HG03039 (cell line): Measurements from ENCODE around the gene THSD7B.
"Not testable (repeated sequence)": the region's sequence is repeated elsewhere in the genome, so short reads cannot be mapped to it uniquely, and the experiment has no call there.

ENCODE experiments used
- ATAC-seq: cut with Tn5 transposase; IDR thresholded peaks from one replicate; pipeline ENCODE4 v1.9.1; 2021; ENCODE audit warnings: mild to moderate bottlenecking, moderate library complexity; ENCODE audit not compliant: unreplicated experiment

The THSD7B gene

DNA sequence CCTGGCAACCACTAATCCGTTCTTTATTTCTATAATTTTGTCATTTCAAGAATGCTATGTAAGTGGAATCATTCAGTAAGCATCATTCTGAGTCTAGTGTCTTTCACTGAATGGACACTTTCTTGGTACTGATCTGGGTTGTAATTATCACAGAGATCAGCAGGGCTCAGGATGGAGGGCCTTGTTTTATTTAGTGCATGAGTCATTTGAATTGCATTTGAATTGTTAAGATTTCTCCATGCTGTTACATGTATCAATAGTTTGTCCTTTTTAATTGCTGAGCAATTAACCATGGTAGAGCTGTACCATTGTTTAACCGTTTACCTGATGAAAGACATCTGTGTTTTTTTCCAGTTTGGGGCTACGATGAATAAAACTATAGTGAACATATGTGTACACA, 256.4 kb downstream of the THSD7B start:
- ATAC-seq: no peak

GRCh38 chr2:137023205-137023604, 257.9 kb downstream of the THSD7B start:
- no peak for ATAC-seq

DNA sequence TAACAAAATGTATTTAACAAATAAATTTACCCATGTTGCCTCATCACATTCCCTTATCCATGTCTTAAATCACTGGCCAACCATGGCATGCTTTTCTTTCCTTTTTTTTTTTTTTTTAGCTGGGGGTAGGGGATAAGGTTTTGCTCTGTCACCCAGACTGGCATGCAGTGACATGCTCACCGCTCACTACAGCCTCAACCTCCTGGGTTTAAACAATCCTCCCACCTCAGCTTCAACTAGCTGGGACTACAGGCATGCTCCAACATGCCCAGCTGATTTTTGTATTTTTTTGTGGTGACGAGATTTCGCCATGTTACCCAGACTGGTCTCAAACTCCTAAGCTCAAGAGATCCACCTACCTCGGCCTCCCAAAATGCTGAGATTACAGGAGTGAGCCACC, 266.4 kb downstream of the THSD7B start:
- no peak for ATAC-seq

- no peak for ATAC-seq
Measured at GRCh38 chr2:137036619-137037018, 271.3 kb downstream of the THSD7B start.

- no peak for ATAC-seq
Measured at GRCh38 chr2:137039482-137040152, 274.3 kb downstream of the THSD7B start.

GRCh38 chr2:137047369-137047768, 282.0 kb downstream of the THSD7B start:
- ATAC-seq: no peak

- ATAC-seq: no peak
Measured at GRCh38 chr2:137048455-137048854, 283.1 kb downstream of the THSD7B start.

GRCh38 chr2:137049518-137049917, 284.2 kb downstream of the THSD7B start:
- no peak for ATAC-seq

DNA sequence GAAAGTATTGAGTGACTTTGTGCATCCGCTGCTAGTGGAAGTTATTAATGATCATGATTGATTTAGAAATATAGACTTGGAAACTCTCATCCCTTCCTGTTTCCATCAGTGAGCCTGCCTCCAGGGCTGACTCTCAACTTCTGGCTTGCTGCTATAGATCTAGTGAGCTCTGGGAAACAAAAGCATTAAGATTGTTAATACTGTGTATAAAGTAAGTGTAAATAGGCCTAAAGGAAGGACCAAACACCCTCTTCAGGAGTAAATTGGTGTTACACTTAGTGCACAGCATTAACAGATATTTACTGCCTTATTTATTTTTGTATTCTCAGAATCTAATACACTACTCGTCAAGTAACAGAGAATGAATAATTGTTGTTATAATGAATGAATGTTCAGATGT, 285.6 kb downstream of the THSD7B start:
- no peak for ATAC-seq

GRCh38 chr2:137051778-137052398, 286.5 kb downstream of the THSD7B start:
- no peak for ATAC-seq

GRCh38 chr2:137056704-137057103, 291.4 kb downstream of the THSD7B start:
- no peak for ATAC-seq

- ATAC-seq: not testable (repeated sequence)
Measured at GRCh38 chr2:137076111-137076765, 310.9 kb downstream of the THSD7B start.

- no peak for ATAC-seq
Measured at GRCh38 chr2:137091704-137092103, 326.4 kb downstream of the THSD7B start.

DNA sequence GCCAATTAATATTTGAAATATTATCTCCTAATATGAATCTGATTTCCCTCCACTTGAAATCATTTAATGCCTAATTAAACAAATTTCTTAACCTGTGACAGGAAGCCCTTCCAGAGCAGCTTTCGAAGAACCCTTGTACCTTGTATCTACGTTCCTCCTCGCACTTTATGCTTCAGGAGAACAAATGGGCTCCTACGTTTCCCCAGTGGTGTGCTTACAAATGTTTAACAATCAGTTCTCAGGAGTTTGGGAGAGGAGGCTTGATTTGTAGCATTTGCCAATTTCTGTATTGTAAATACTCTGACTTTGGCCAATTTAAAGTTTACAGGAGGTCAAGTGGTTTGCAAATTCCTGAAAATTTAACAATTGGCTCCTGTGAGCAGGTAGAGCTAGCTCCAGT, 327.8 kb downstream of the THSD7B start:
- no peak for ATAC-seq

DNA sequence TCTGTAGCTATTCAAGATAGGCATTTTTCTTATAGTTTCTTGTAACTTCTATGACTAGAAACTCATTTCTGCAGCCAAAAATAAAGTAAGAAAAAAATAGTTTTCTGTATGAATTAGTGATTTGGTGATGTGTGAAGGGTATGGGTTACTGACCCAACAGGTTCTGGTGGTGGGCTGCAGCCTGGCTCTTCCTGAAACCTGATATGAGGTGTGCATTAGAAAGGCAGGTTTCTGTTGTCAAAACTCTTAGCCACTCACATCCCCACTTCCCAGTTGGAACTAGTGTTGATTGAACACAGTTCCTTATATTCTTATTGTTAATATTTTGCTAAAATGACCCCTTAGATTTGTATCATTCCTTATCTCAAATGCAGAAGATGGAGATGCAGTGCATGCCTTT, 330.8 kb downstream of the THSD7B start:
- ATAC-seq: no peak

DNA sequence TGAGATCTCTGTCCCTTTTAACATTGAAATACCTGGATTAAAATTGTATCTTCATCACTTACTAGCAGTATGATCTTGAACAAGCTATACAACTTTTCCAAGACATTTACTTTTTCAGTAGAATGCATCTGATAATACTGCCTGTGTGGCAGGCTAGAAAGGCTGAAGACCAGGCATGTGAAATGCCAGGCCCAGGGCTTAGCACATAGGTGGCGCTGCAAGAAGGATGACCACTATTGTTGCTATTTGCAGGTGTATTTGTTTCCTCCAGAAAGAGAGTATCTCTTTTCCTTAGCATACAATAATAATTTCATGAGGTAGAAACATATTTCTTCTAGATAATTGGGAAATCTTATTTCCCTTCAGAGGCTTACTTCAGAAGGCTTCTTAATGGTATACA, 331.3 kb downstream of the THSD7B start:
- ATAC-seq: no peak

GRCh38 chr2:137101814-137102213, 336.5 kb downstream of the THSD7B start:
- not testable (repeated sequence) for ATAC-seq

- ATAC-seq: no peak
Measured at GRCh38 chr2:137107904-137108303, 342.6 kb downstream of the THSD7B start.

DNA sequence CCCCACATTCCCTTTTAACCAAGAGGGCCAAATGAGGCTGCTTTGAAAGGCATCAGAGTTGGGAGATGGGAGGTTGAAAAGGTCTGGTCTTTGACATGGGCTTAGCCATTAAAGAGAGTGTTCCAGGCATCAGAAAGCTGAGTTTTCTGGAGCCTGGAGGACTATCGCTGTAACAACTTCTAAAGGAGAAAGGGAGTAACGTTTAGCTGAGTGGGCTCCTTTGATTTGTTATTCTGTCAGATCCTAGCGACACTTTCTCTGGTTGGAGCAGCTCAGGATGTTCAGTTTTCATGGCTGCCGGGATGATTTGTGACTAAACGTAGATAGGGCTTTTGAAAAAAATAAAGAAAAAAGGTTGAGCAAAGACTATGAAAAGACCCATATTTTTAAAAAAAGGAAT, 346.6 kb downstream of the THSD7B start:
- ATAC-seq: no peak

DNA sequence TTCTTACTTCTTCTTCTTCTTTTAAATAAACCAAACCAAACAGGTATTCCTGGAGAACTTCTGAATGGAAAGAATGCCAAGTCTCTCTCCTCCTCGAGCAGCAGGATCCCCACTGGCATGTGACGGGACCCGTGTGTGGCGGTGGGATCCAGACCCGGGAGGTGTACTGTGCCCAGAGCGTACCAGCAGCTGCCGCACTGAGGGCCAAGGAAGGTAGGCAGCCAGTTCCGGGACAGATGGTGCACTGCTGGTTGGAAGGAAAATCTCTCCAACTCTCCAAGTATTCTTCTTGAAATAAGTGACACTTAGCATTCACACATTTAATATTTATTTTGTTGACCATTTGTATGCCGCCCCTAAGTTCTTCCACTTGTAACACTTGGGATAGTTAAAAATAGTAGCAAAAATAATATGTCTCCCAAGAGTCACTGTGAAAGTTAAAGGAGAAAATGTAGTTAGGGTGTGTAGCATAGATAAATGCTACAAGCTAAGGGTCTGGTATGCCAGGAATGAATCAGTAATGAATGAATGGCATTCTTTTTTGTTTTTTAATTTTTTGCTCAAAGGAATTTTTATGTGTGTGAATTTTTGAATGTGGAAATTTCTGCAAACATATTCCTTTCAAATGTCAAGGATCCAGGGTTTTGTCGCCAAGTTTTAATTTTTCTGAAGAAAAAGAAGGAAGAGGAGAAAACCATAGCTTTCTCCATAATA, 349.9 kb downstream of the THSD7B start:
- no peak for ATAC-seq

DNA sequence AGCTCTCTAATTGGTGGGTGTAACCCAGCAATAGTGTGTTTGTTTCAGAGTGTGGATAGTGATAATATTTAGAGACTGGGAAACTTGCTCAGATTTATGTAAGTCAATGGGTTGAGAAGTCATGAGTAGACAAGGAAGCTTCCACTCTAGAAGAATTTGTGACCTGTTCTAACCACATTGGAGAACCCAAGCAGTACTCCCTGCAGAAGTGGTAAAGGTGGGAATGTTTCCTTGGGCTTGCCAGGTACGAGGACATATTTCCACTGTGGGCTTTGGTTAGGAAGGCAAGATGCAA, 350.4 kb downstream of the THSD7B start:
- ATAC-seq: no peak

DNA sequence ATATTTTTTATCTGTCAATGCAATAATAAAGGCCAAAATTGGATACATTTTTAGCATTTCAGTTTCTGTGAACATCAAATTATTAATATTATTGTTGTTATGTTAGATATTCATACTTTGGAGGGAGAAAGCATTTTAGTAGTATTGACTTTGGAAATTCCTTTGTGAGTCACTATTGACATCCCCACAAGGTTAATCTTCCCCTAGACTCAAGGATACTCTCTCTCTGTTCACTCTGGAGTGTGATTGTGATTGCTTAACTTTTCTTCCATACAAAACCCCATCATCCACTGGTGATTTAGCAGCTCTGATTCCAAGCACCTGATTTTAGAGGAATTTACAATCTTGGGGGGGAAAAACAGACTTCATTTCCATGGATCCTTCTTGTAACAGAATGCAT, 352.0 kb downstream of the THSD7B start:
- ATAC-seq: no peak
